Measurements from ENCODE around the gene CDC42BPA. TPM values are rescaled to one million over a fixed set of nuclear protein-coding genes. Genes with fewer than 3 reads are reported as not detected.

The CDC42BPA gene
- total and polyA plus RNA-seq, 3 experiments from 2014 or later, result 0.42 to 0.72 (median 0.44) TPM

- ChIA-PET POLR2A (no interaction called here), CTCF (no interaction called here)
- Histone ChIP-seq H3K27ac (ENCODE audit: low read depth, low read length) (no peak overlapping the region), H3K4me3 (ENCODE audit: low read length) (no peak overlapping the region), H3K4me1 (ENCODE audit: insufficient read depth, low read length) (no peaks in the 10 kb centered on the region), H3K36me3 (ENCODE audit: insufficient read depth, low read length) (no peaks in the 10 kb centered on the region), H3K27me3 (ENCODE audit: insufficient read depth, low read length, poor library complexity, severe bottlenecking) (no peaks in the 10 kb centered on the region), H3K9me3 (ENCODE audit: low read length) (no peaks in the 10 kb centered on the region)
- peaks cover 7 to 48% of the 10 kb centered on the region in 2 donors for H3K27me3 Mint-ChIP-seq
- no peaks in the 10 kb centered on the region for H3K36me3 Mint-ChIP-seq
- no peak for DNase-seq
- no peak overlapping the region for H3K4me3 Mint-ChIP-seq
- no peaks in the 10 kb centered on the region for H3K4me1 Mint-ChIP-seq
- H3K9me3 Mint-ChIP-seq, result no peaks in the 10 kb centered on the region
- H3K27ac Mint-ChIP-seq, result no peak overlapping the region
Observed at GRCh38 chr1:227174164-227174563, 144.1 kb downstream of the CDC42BPA start.

- no peak overlapping the region for H3K4me3 Mint-ChIP-seq
- no peaks in the 10 kb centered on the region for H3K4me1 ChIP-seq (ENCODE audit: insufficient read depth, low read length)
- no peak overlapping the region for H3K4me3 ChIP-seq (ENCODE audit: low read length)
- H3K36me3 Mint-ChIP-seq, result no peaks in the 10 kb centered on the region
- H3K9me3 Mint-ChIP-seq, result no peaks in the 10 kb centered on the region
- POLR2A ChIA-PET, result no interaction called here
- no peaks in the 10 kb centered on the region for H3K4me1 Mint-ChIP-seq
- no peaks in the 10 kb centered on the region for H3K9me3 ChIP-seq (ENCODE audit: low read length)
- H3K27me3 Mint-ChIP-seq, result peaks cover 3 to 41% of the 10 kb centered on the region in 2 donors
- CTCF ChIA-PET, result no interaction called here
- H3K36me3 ChIP-seq (ENCODE audit: insufficient read depth, low read length), result no peaks in the 10 kb centered on the region
- no peak for DNase-seq
- H3K27ac ChIP-seq (ENCODE audit: low read depth, low read length), result no peak overlapping the region
- no peaks in the 10 kb centered on the region for H3K27me3 ChIP-seq (ENCODE audit: insufficient read depth, low read length, poor library complexity, severe bottlenecking)
- no peak overlapping the region for H3K27ac Mint-ChIP-seq
Observed at GRCh38 chr1:227170361-227171166, 147.7 kb downstream of the CDC42BPA start.

GRCh38 chr1:227169343-227169742 lies 148.9 kb downstream of the CDC42BPA start:
- Histone ChIP-seq H3K27ac (ENCODE audit: low read depth, low read length) (no peak overlapping the region), H3K4me1 (ENCODE audit: insufficient read depth, low read length) (no peaks in the 10 kb centered on the region), H3K9me3 (ENCODE audit: low read length) (no peaks in the 10 kb centered on the region), H3K4me3 (ENCODE audit: low read length) (no peak overlapping the region), H3K27me3 (ENCODE audit: insufficient read depth, low read length, poor library complexity, severe bottlenecking) (no peaks in the 10 kb centered on the region), H3K36me3 (ENCODE audit: insufficient read depth, low read length) (no peaks in the 10 kb centered on the region)
- POLR2A ChIA-PET, result no interaction called here
- CTCF ChIA-PET, result no interaction called here
- Mint-ChIP-seq H3K27ac (no peak overlapping the region), H3K9me3 (no peaks in the 10 kb centered on the region), H3K4me3 (no peak overlapping the region), H3K4me1 (no peaks in the 10 kb centered on the region), H3K36me3 (no peaks in the 10 kb centered on the region), H3K27me3 (peaks cover 6 to 53% of the 10 kb centered on the region in 2 donors)
- no peak for DNase-seq

- H3K9me3 Mint-ChIP-seq, result no peaks in the 10 kb centered on the region
- ChIA-PET POLR2A (no interaction called here), CTCF (no interaction called here)
- H3K4me3 Mint-ChIP-seq, result no peak overlapping the region
- H3K36me3 Mint-ChIP-seq, result no peaks in the 10 kb centered on the region
- no peaks in the 10 kb centered on the region for H3K36me3 ChIP-seq (ENCODE audit: insufficient read depth, low read length)
- no peaks in the 10 kb centered on the region for H3K4me1 Mint-ChIP-seq
- no peak overlapping the region for H3K27ac Mint-ChIP-seq
- H3K27me3 Mint-ChIP-seq, result peaks cover 6 to 54% of the 10 kb centered on the region in 2 donors
- H3K27ac ChIP-seq (ENCODE audit: low read depth, low read length), result no peak overlapping the region
- no peaks in the 10 kb centered on the region for H3K4me1 ChIP-seq (ENCODE audit: insufficient read depth, low read length)
- no peak overlapping the region for H3K4me3 ChIP-seq (ENCODE audit: low read length)
- DNase-seq, result no peak
- H3K9me3 ChIP-seq (ENCODE audit: low read length), result no peaks in the 10 kb centered on the region
- H3K27me3 ChIP-seq (ENCODE audit: insufficient read depth, low read length, poor library complexity, severe bottlenecking), result no peaks in the 10 kb centered on the region
Observed at GRCh38 chr1:227167276-227168101, 150.8 kb downstream of the CDC42BPA start.

- Histone ChIP-seq H3K36me3 (ENCODE audit: insufficient read depth, low read length) (no peaks in the 10 kb centered on the region), H3K4me1 (ENCODE audit: insufficient read depth, low read length) (no peaks in the 10 kb centered on the region), H3K27ac (ENCODE audit: low read depth, low read length) (no peak overlapping the region), H3K27me3 (ENCODE audit: insufficient read depth, low read length, poor library complexity, severe bottlenecking) (no peaks in the 10 kb centered on the region), H3K4me3 (ENCODE audit: low read length) (no peak overlapping the region), H3K9me3 (ENCODE audit: low read length) (no peaks in the 10 kb centered on the region)
- Mint-ChIP-seq H3K27me3 (peaks cover 2 to 47% of the 10 kb centered on the region in 2 donors), H3K36me3 (no peaks in the 10 kb centered on the region), H3K9me3 (no peaks in the 10 kb centered on the region), H3K27ac (no peak overlapping the region), H3K4me1 (no peaks in the 10 kb centered on the region), H3K4me3 (no peak overlapping the region)
- DNase-seq, result no peak
- CTCF ChIA-PET, result no interaction called here
- POLR2A ChIA-PET, result no interaction called here
Observed at GRCh38 chr1:227166559-227166958, 151.7 kb downstream of the CDC42BPA start.

GRCh38 chr1:227161470-227161869 lies 156.8 kb downstream of the CDC42BPA start:
- POLR2A ChIA-PET, result no interaction called here
- H3K27ac ChIP-seq (ENCODE audit: low read depth, low read length), result no peak overlapping the region

GRCh38 chr1:227156520-227156919 lies 161.8 kb downstream of the CDC42BPA start:
- H3K27me3 ChIP-seq (ENCODE audit: insufficient read depth, low read length, poor library complexity, severe bottlenecking), result no peaks in the 10 kb centered on the region
- ChIA-PET CTCF (no interaction called here), POLR2A (no interaction called here)
- H3K9me3 ChIP-seq (ENCODE audit: low read length), result no peaks in the 10 kb centered on the region
- Mint-ChIP-seq H3K27ac (no peak overlapping the region), H3K9me3 (no peaks in the 10 kb centered on the region), H3K27me3 (peaks cover 3 to 13% of the 10 kb centered on the region in 2 donors), H3K4me3 (no peak overlapping the region), H3K36me3 (no peaks in the 10 kb centered on the region), H3K4me1 (no peaks in the 10 kb centered on the region)
- no peaks in the 10 kb centered on the region for H3K4me1 ChIP-seq (ENCODE audit: insufficient read depth, low read length)
- no peak for DNase-seq
- H3K27ac ChIP-seq (ENCODE audit: low read depth, low read length), result no peak overlapping the region
- no peak overlapping the region for H3K4me3 ChIP-seq (ENCODE audit: low read length)
- no peaks in the 10 kb centered on the region for H3K36me3 ChIP-seq (ENCODE audit: insufficient read depth, low read length)

More at GRCh38 chr1:227161470-227161869, 156.8 kb downstream of the CDC42BPA start:
- Mint-ChIP-seq H3K27ac (no peak overlapping the region), H3K4me3 (no peak overlapping the region), H3K27me3 (peaks cover 4 to 31% of the 10 kb centered on the region in 2 donors), H3K9me3 (no peaks in the 10 kb centered on the region), H3K4me1 (no peaks in the 10 kb centered on the region), H3K36me3 (no peaks in the 10 kb centered on the region)
- Histone ChIP-seq H3K27me3 (ENCODE audit: insufficient read depth, low read length, poor library complexity, severe bottlenecking) (no peaks in the 10 kb centered on the region), H3K4me3 (ENCODE audit: low read length) (no peak overlapping the region), H3K9me3 (ENCODE audit: low read length) (no peaks in the 10 kb centered on the region), H3K4me1 (ENCODE audit: insufficient read depth, low read length) (no peaks in the 10 kb centered on the region), H3K36me3 (ENCODE audit: insufficient read depth, low read length) (no peaks in the 10 kb centered on the region)
- no peak for DNase-seq
- CTCF ChIA-PET, result no interaction called here

- ChIA-PET CTCF (no interaction called here), POLR2A (no interaction called here)
- no peak for DNase-seq
- Histone ChIP-seq H3K9me3 (ENCODE audit: low read length) (no peaks in the 10 kb centered on the region), H3K36me3 (ENCODE audit: insufficient read depth, low read length) (no peaks in the 10 kb centered on the region), H3K4me1 (ENCODE audit: insufficient read depth, low read length) (no peaks in the 10 kb centered on the region), H3K27me3 (ENCODE audit: insufficient read depth, low read length, poor library complexity, severe bottlenecking) (no peaks in the 10 kb centered on the region), H3K4me3 (ENCODE audit: low read length) (no peak overlapping the region), H3K27ac (ENCODE audit: low read depth, low read length) (no peak overlapping the region)
- H3K4me1 Mint-ChIP-seq, result no peaks in the 10 kb centered on the region
- peaks cover 4 to 13% of the 10 kb centered on the region in 2 donors for H3K27me3 Mint-ChIP-seq
- H3K4me3 Mint-ChIP-seq, result no peak overlapping the region
- no peaks in the 10 kb centered on the region for H3K9me3 Mint-ChIP-seq
- H3K36me3 Mint-ChIP-seq, result no peaks in the 10 kb centered on the region
- H3K27ac Mint-ChIP-seq, result no peak overlapping the region
Observed at GRCh38 chr1:227155688-227156087, 162.6 kb downstream of the CDC42BPA start.
